Thyroid gland (tissue), 4 donors: ENCODE results near the gene PTGER4. TPM values are rescaled to one million over a fixed set of nuclear protein-coding genes. Genes with fewer than 3 reads are reported as not detected.

ENCODE experiments used
- DNase-seq, 2 donors: peaks; one replicate each; pipeline ENCODE4 v3.0.0-alpha.2; 2019
- H3K27ac ChIP-seq, 3 donors: fragments of 200-600 bp; sonication (generic); 1 replicate in 2 of 3; 2 replicates in 1 of 3; pipeline ENCODE4 v1.5.1; 2016 to 2019; ENCODE audit warnings: mild to moderate bottlenecking in 1 of 3, moderate library complexity in 1 of 3
- H3K27me3 ChIP-seq: fragments of 200-600 bp; sonication (generic); one replicate; pipeline ENCODE4 v1.5.1; 2019
- H3K36me3 ChIP-seq, 2 donors: fragments of 200-600 bp; sonication (generic); one replicate each; pipeline ENCODE4 v1.5.1; 2016 to 2019
- H3K4me1 ChIP-seq, 2 donors: fragments of 200-600 bp; sonication (generic); one replicate each; pipeline ENCODE4 v1.5.1; 2017 to 2019
- H3K4me3 ChIP-seq, 3 donors: fragments of 200-600 bp; sonication (generic); replicated peaks in 1 of 3; 1 replicate in 2 of 3; 2 replicates in 1 of 3; pipeline ENCODE4 v1.5.1; 2016; ENCODE audit warnings: mild to moderate bottlenecking in 1 of 3
- H3K9me3 ChIP-seq: fragments of 200-600 bp; sonication (generic); one replicate; pipeline ENCODE4 v1.5.1; 2017
- POLR2A ChIP-seq, 2 donors: fragments of 450-650 bp; IDR thresholded peaks; one replicate each; pipeline ENCODE4 v1.6.1; 2017; ENCODE audit warnings: antibody characterized with exemption in 2 of 2, mild to moderate bottlenecking in 2 of 2, moderate library complexity in 1 of 2
- WGBS, 2 donors: methylation state at CpG; one replicate each; pipeline ENCODE4 v1.1.5; 2017; 5-methylcytosine and 5-hydroxymethylcytosine counted together
- intact Hi-C: fragments of 100-400 bp; cut with DNase I; formaldehyde crosslinking; loops from one replicate; pipeline ENCODE4 v1.15.1; 2023
- total RNA-seq, 4 donors: library from RNA; depleted of rRNA; stranded (reverse); fragments of >200 nt; gene quantifications; one replicate each; pipeline ENCODE4 v1.2.3, GENCODE V29; 2016
- TF ChIP-seq, protein P1 (sequence below), 6 experiments: fragments of 200-600 bp in 3 of 6; fragments of 450-650 bp in 3 of 6; sonication (generic) in 3 of 6; IDR thresholded peaks; one replicate each; pipeline ENCODE4 v1.5.1; 2016 to 2019; ENCODE audit warnings: antibody characterized with exemption in 6 of 6, mild to moderate bottlenecking in 2 of 6, inconsistent platforms in 1 of 6, moderate library complexity in 1 of 6

Gene PTGER4
- total RNA-seq, 4 donors from 2014 or later: 10.9 to 14.3 (median 12.0) TPM

DNA sequence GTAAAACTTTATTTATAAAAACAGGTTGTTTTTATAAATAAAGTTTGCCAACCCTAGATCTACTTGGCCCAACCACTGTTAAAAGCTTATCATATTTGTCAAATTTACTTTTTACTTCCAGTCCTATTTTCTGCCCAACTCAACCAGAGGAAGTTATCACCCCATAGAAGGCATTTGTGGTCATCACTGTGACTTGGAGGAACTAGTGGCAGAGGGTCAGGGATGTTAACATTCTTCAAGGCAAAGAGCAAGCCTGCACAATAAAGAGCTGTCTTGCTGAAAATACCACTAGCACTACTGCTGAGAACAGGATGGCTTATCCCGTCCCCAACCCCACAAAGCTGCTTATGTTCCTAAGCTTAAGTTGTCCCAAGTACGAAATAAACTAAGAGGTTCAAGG is 53.7 kb downstream of the PTGER4 start:
- Histone ChIP-seq H3K36me3 (no peaks in the 10 kb centered on the region), H3K4me3 (no peak overlapping the region), H3K9me3 (no peaks in the 10 kb centered on the region), H3K4me1 (peaks cover 0 to 3% of the 10 kb centered on the region in 2 donors), H3K27ac (no peak overlapping the region), H3K27me3 (no peaks in the 10 kb centered on the region)
- DNase-seq: no peak
- WGBS, 2 donors: 81 to 98% methylated on average over 2 of the region's 2 CpGs
- TF ChIP-seq POLR2A (IDR thresholded peaks at IDR 0.05): no peak
- TF ChIP-seq, protein P1, sequence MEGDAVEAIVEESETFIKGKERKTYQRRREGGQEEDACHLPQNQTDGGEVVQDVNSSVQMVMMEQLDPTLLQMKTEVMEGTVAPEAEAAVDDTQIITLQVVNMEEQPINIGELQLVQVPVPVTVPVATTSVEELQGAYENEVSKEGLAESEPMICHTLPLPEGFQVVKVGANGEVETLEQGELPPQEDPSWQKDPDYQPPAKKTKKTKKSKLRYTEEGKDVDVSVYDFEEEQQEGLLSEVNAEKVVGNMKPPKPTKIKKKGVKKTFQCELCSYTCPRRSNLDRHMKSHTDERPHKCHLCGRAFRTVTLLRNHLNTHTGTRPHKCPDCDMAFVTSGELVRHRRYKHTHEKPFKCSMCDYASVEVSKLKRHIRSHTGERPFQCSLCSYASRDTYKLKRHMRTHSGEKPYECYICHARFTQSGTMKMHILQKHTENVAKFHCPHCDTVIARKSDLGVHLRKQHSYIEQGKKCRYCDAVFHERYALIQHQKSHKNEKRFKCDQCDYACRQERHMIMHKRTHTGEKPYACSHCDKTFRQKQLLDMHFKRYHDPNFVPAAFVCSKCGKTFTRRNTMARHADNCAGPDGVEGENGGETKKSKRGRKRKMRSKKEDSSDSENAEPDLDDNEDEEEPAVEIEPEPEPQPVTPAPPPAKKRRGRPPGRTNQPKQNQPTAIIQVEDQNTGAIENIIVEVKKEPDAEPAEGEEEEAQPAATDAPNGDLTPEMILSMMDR (IDR thresholded peaks at IDR 0.05): no peak
- intact Hi-C loops: no loop called here

DNA sequence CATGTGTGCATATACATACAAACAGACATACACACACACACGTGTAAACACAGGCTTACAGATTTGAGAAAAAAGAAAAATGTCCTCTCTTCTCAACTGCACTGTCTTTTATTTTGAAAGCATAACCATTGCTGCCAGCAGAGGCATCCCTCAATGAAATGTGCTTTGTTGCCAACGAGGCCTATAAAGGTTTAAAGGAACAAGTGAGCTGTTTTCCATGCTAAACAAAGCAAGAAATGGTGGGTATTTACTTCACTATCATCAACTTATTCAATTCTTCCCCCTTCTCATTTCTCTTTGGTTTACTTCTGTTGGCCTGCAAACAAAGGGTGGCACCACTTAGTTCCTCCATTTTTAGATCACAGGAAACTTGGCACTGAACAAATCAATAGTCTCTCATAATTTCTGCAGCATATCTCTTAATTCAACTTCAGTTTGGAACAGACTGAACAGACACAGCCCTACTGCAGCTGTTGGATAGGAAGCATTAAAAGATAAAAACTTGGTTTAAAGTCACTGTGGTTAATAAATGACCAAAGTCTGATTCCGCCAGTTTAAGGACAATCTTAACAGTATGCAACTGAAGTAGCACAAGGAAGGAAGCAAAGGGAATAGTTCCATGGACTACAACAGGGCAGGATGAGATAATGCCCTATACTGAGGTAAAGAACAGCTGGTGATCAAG is 54.3 kb downstream of the PTGER4 start:
- Histone ChIP-seq H3K9me3 (no peaks in the 10 kb centered on the region), H3K27me3 (no peaks in the 10 kb centered on the region), H3K27ac (no peak overlapping the region), H3K4me1 (peaks cover 0 to 3% of the 10 kb centered on the region in 2 donors), H3K4me3 (no peak overlapping the region), H3K36me3 (peaks cover 0 to 4% of the 10 kb centered on the region in 2 donors)
- no peak for TF ChIP-seq POLR2A (IDR thresholded peaks at IDR 0.05)
- TF ChIP-seq, protein P1 (IDR thresholded peaks at IDR 0.05): no peak
- intact Hi-C loops: no loop called here
- 62 to 63% methylated on average over 3 of the region's 3 CpGs for WGBS, 2 donors
- DNase-seq: no peak

DNA sequence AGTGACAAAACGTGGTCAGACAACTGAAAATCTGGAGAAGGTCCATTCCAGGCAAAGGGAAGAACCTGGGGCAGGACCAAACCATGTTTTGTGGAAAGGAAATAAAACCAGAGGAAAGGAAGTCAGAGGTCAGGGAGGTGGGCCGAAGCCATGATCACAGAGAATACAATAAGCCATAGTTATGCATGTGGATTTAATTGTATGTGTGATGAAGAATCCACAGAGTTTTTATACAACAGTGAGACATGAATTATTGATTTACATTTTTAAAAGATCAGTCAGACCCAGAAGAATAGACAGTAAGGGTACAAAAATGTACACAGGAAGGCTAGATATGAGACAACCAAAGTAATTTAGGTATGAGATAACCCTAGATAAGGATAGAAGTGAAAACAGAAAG is 55.3 kb downstream of the PTGER4 start:
- Histone ChIP-seq H3K27me3 (no peaks in the 10 kb centered on the region), H3K36me3 (peaks cover 0 to 10% of the 10 kb centered on the region in 2 donors), H3K4me1 (peaks cover 0 to 3% of the 10 kb centered on the region in 2 donors), H3K4me3 (no peak overlapping the region), H3K27ac (no peak overlapping the region), H3K9me3 (no peaks in the 10 kb centered on the region)
- intact Hi-C loops: no loop called here
- TF ChIP-seq POLR2A (IDR thresholded peaks at IDR 0.05): no peak
- TF ChIP-seq, protein P1 (IDR thresholded peaks at IDR 0.05): no peak
- no peak for DNase-seq
- 77 to 85% methylated on average over 2 of the region's 2 CpGs for WGBS, 2 donors

DNA sequence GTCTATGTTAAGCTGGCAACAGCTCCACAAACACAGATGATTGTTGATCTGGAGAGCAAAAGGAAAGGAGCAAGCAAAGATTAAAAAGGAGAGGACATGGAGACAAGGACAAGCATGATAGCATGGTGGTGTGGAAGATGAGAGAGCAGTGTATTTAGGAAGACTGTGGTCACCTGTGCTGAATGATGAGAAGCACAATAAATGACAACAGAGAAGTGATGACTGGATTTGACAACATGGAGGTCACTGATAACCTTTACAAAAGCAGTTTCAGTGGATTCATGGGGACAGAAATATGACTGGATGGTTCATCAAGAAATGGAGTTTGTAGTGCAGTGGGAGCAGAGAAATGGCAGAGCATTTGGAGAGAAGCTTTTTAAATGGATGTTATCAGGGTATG is 55.9 kb downstream of the PTGER4 start:
- intact Hi-C loops: no loop called here
- Histone ChIP-seq H3K27ac (no peak overlapping the region), H3K36me3 (peaks cover 0 to 10% of the 10 kb centered on the region in 2 donors), H3K27me3 (no peaks in the 10 kb centered on the region), H3K4me1 (peaks cover 0 to 3% of the 10 kb centered on the region in 2 donors), H3K9me3 (no peaks in the 10 kb centered on the region), H3K4me3 (no peak overlapping the region)
- TF ChIP-seq, protein P1 (IDR thresholded peaks at IDR 0.05): no peak
- no peak for DNase-seq

DNA sequence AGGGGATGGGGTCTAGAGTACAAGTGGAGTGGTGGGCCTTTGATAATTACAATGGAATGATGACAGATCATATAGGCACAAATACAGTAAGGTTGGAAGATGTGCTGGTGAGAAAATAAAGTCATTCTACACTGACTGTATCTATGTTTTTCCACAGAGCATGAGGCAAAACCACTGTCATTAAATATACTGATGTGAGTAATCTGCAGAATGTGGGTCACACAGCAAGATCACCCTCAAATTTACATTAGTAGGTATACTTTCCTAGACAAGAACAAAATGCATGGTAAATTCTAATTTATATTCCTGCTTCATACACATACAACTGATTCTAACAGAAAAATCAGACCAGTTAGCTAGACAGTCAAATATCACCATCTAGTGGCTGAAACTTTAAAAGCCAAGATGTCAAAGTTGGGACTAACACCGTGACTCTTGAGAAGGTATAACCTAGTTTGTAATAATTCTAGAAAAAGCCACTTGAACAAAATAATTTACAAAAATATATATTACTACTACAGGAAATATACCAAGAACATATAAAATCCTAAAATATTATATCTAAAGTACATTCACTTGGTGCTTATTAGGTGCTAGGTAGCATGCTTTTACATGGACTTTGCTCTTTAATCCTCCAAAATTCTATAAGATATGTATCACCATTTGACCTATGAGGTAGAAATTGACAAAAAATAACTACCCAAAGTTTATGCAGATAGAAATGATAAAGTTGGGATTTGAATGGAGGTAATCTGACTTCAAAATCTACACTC is 56.6 kb downstream of the PTGER4 start:
- no peaks in the 10 kb centered on the region for H3K9me3 ChIP-seq
- 13 to 15% methylated on average over 1 of the region's 1 CpG for WGBS, 2 donors
- H3K36me3 ChIP-seq: peaks cover 0 to 11% of the 10 kb centered on the region in 2 donors
- intact Hi-C loops: no loop called here
- no peak overlapping the region for H3K27ac ChIP-seq
- no peak for DNase-seq
- H3K27me3 ChIP-seq: no peaks in the 10 kb centered on the region
- peaks cover 0 to 3% of the 10 kb centered on the region in 2 donors for H3K4me1 ChIP-seq
- TF ChIP-seq POLR2A (IDR thresholded peaks at IDR 0.05): no peak
- TF ChIP-seq, protein P1 (IDR thresholded peaks at IDR 0.05): peak in 5 of 6 experiments; percentile 37 to 77 (median 61)
- no peak overlapping the region for H3K4me3 ChIP-seq
